Testis (tissue), 3 donors: ENCODE results near the gene SPRYD7. TPM values are rescaled to one million over a fixed set of nuclear protein-coding genes. Genes with fewer than 3 reads are reported as not detected.

Experiments
- DNase-seq: peaks from one replicate; pipeline ENCODE4 v3.0.0-alpha.2; 2019
- H3K27ac ChIP-seq, 2 donors: fragments of 200-600 bp; sonication (generic); one replicate each; pipeline ENCODE4 v1.5.1; 2019
- H3K27me3 ChIP-seq: fragments of 200-600 bp; sonication (generic); one replicate; pipeline ENCODE4 v1.5.1; 2019
- H3K36me3 ChIP-seq: fragments of 200-600 bp; sonication (generic); one replicate; pipeline ENCODE4 v1.5.1; 2017; ENCODE audit warnings: low read depth; ENCODE audit errors: missing control alignments
- H3K4me1 ChIP-seq: fragments of 200-600 bp; sonication (generic); one replicate; pipeline ENCODE4 v1.5.1; 2019
- H3K4me3 ChIP-seq, 2 donors: fragments of 200-600 bp; sonication (generic); one replicate each; pipeline ENCODE4 v1.5.1; 2017 to 2019
- H3K9me3 ChIP-seq: fragments of 200-600 bp; sonication (generic); one replicate; pipeline ENCODE4 v1.5.1; 2017
- CTCF ChIP-seq, 3 experiments: fragments of 450-650 bp in 2 of 3; fragments of 200-600 bp in 1 of 3; sonication (generic) in 1 of 3; IDR thresholded peaks; one replicate each; pipeline ENCODE4 v1.5.1; 2016 to 2019; ENCODE audit warnings: antibody characterized with exemption in 3 of 3, mild to moderate bottlenecking in 2 of 3, moderate library complexity in 1 of 3
- POLR2A ChIP-seq: fragments of 450-650 bp; IDR thresholded peaks from one replicate; pipeline ENCODE4 v1.6.1; 2017; ENCODE audit warnings: antibody characterized with exemption, mild to moderate bottlenecking, moderate library complexity
- WGBS, 2 donors: methylation state at CpG; one replicate each; pipeline ENCODE4 v1.1.5; 2018; 5-methylcytosine and 5-hydroxymethylcytosine counted together
- intact Hi-C: fragments of 100-400 bp; cut with DNase I; formaldehyde crosslinking; loops from one replicate; pipeline ENCODE4 v1.15.1; 2023; ENCODE audit warnings: low total_unique reads
- polyA plus RNA-seq: library from polyadenylated mRNA; stranded (reverse); fragments of 350-450 nt; fragmentation: Illumina TruSeq; extraction: RNeasy Lipid Tissue Mini Kit (QIAGEN cat#74804); gene quantifications from one replicate; pipeline ENCODE4 v1.2.3, GENCODE V29; 2014; ENCODE audit warnings: low read depth, low replicate concordance; ENCODE audit not compliant: insufficient read depth
- total RNA-seq, 2 donors: library from RNA; depleted of rRNA; stranded (reverse); fragments of >200 nt; gene quantifications; one replicate each; pipeline ENCODE4 v1.2.3, GENCODE V29; 2016

Gene SPRYD7
- total and polyA plus RNA-seq, 3 donors from 2014 or later: 9.8 to 20.7 (median 10.3) TPM

DNA sequence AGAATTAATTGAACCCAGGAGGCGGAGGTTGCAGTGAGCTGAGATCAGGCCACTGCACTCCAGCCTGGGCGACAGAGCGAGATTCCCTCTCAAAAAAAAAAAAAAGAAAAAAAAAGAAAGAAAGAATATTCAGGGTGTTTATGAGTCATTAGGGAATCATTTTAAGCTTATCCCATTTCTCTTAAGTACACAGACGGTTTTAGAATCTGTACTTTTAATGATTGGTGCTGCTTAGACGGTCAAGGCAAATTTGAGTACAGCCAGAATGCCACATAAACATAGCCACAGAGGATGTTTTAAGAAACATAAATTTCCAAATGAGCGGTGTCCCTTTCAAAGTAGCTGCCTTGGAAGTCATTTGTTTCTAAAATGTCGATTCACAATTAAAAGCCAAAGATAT, 2.6 kb downstream of the SPRYD7 start:
- Histone ChIP-seq H3K27ac (no peak overlapping the region), H3K4me3 (no peak overlapping the region), H3K36me3 (no peaks in the 10 kb centered on the region), H3K4me1 (peaks cover 9% of the 10 kb centered on the region), H3K27me3 (no peaks in the 10 kb centered on the region), H3K9me3 (no peaks in the 10 kb centered on the region)
- DNase-seq: no peak
- intact Hi-C loops: no loop called here
- WGBS, 2 donors: 92 to 94% methylated on average over 7 of the region's 7 CpGs
- TF ChIP-seq POLR2A (no peak), CTCF (IDR thresholded peaks at IDR 0.05) (no peak)

GRCh38 chr13:49932868-49933267, 3.3 kb downstream of the SPRYD7 start:
- WGBS, 2 donors: 26% methylated on average over 1 of the region's 1 CpG; no CpG with 5 or more reads in 1 of the 2 donors
- Histone ChIP-seq H3K27me3 (no peaks in the 10 kb centered on the region), H3K9me3 (no peaks in the 10 kb centered on the region), H3K27ac (no peak overlapping the region), H3K36me3 (no peaks in the 10 kb centered on the region), H3K4me1 (peaks cover 9% of the 10 kb centered on the region), H3K4me3 (no peak overlapping the region)
- no peak for DNase-seq
- TF ChIP-seq POLR2A (no peak), CTCF (IDR thresholded peaks at IDR 0.05) (no peak)
- intact Hi-C loops: no loop called here

DNA sequence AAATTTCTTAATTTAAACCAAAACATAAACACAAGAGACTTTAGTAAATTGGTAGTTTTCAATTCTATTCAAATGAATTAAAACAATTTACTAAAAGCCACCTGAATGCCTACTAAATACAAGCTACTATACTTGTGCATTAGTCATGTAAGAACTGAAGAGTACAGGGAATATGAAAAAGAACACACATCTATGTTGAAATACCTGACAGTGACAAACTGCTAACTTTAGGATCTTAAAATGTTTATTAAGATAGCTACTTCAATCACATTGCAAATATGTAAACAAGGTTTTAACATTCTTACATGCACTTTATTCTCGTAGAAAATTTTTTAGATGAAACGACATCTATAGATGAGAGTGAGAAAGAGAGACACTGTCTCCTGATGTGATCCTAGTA, 4.1 kb downstream of the SPRYD7 start:
- Histone ChIP-seq H3K9me3 (no peaks in the 10 kb centered on the region), H3K4me1 (peaks cover 7% of the 10 kb centered on the region), H3K27ac (no peak overlapping the region), H3K4me3 (no peak overlapping the region), H3K36me3 (no peaks in the 10 kb centered on the region), H3K27me3 (no peaks in the 10 kb centered on the region)
- TF ChIP-seq CTCF (IDR thresholded peaks at IDR 0.05) (no peak), POLR2A (no peak)
- DNase-seq: no peak
- 92 to 97% methylated on average over 2 of the region's 2 CpGs for WGBS, 2 donors
- intact Hi-C loops: no loop called here

DNA sequence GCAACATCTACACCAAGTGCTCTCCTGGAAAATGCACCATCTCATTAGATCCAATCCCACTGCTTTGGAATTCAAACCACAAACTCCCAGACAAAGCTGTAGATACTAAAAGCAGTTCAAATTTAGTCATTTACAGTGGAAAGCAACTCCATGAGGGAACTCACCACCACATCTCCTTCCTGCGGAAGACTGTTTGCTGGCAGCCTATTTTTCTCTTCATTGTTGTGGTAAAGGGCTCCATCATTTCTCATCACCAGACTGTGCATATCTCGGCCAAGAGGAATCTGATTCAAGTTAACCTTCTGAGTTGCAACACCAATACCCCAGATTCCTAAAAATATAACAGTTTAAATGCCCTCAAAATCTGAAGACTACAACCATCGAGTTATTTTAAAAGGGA, 8.4 kb downstream of the SPRYD7 start:
- no peak for DNase-seq
- no peaks in the 10 kb centered on the region for H3K36me3 ChIP-seq
- no peaks in the 10 kb centered on the region for H3K4me1 ChIP-seq
- H3K27ac ChIP-seq: no peak overlapping the region
- H3K9me3 ChIP-seq: no peaks in the 10 kb centered on the region
- WGBS, 2 donors: 83 to 85% methylated on average over 3 of the region's 3 CpGs
- no peak overlapping the region for H3K4me3 ChIP-seq
- intact Hi-C loops: no loop called here
- no peak for TF ChIP-seq CTCF (IDR thresholded peaks at IDR 0.05)
- no peak for TF ChIP-seq POLR2A
- no peaks in the 10 kb centered on the region for H3K27me3 ChIP-seq

DNA sequence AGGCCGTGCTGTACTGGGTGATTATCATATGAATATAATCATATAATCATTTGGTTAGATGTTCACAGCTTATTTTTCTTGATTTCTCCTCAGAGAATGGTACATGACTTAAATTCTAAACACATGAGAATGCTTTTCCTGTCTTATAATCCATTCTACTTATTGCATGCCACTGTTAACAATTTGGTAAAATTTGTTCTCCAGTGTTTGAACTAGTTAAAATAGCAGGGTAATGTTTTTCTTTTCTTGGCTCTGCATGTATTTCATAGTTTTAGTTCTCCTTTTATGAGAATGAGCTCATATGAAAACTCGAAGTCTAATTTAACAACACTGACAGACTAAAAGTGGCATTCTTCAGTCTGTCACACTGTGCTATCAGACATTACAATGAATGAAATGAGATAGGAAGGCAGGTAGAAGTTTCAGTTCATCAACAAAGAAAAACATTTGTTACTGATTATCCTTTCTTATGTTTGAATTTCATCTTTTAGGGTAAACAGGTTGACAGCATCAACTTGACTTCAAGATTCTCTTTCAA, 10.2 kb downstream of the SPRYD7 start:
- Histone ChIP-seq H3K4me1 (no peaks in the 10 kb centered on the region), H3K27ac (no peak overlapping the region), H3K27me3 (no peaks in the 10 kb centered on the region), H3K9me3 (no peaks in the 10 kb centered on the region), H3K36me3 (no peaks in the 10 kb centered on the region), H3K4me3 (no peak overlapping the region)
- DNase-seq: no peak
- intact Hi-C loops: no loop called here
- WGBS, 2 donors: 81 to 87% methylated on average over 2 of the region's 2 CpGs
- TF ChIP-seq POLR2A: no peak
- no peak for TF ChIP-seq CTCF (IDR thresholded peaks at IDR 0.05)
